Measurements from ENCODE around the gene NPPA. TPM values are rescaled to one million over a fixed set of nuclear protein-coding genes. Genes with fewer than 3 reads are reported as not detected.

NPPA gene
- not detected in 5 replicates for total RNA-seq (2022; extraction: Qiagen RNA extraction)

DNA sequence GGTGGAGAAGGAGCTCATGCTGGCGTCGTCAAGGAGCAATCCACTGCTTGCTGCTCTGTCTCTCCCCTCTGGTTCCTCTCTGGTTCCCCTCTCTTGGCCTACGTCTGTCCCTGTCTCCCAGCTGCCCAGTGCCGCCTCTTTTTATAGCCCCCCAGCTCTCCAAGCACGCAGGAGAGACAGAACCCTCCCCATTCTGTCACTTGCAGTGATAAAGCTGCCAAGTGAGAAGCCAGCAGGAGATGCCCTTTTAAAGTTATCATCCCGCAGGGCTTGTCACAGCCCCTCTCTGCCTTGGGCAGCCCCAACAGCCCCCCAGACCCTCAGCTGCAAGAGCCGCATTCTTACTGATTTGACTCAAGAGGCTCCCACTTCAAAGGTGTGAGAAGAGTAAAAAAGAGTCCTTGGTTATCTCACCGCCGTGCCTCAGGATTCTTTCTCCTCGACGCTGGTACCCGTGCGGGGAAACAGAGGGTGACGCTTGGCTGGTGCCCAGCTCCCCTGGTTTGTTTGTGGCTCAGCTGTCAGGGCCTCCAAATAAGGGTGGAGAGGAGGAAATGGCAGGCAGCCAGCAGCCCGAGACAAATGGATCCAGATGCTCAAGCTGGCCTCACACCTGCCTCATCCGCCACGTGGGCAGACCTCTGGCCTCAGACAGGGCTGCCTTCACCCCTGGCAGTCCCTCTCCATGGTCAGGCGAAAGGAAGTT lies at the start of gene NPPA:
Gene NPPA, minus strand, starts transcription at position 117 of the 706 bp plus-strand sequence. Its CDS starts 99 bp downstream, at position 18.

DNA sequence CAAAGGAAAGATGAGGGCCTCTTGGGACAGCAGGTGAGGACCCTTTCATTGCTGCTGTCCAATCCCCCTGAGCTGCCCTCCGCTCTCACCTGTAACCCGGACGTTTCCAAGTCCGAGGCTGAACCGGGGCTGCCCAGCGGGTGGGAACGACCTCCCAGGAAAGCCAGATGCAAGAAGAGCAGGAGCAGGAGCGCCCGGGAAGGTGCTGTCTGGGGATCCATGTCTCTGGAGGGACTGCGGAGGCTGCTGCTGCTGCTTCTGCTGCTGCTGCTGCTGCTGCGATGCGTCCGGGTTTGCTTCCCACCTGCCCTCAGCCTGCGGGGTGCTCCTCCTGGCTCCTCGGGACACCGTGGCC lies 11.0 kb upstream of the NPPA start, which contains the start of gene NPPB:
Gene NPPB, minus strand, starts transcription at position 333 of the 355 bp plus-strand sequence. Its CDS starts 112 bp downstream, at position 221.

DNA sequence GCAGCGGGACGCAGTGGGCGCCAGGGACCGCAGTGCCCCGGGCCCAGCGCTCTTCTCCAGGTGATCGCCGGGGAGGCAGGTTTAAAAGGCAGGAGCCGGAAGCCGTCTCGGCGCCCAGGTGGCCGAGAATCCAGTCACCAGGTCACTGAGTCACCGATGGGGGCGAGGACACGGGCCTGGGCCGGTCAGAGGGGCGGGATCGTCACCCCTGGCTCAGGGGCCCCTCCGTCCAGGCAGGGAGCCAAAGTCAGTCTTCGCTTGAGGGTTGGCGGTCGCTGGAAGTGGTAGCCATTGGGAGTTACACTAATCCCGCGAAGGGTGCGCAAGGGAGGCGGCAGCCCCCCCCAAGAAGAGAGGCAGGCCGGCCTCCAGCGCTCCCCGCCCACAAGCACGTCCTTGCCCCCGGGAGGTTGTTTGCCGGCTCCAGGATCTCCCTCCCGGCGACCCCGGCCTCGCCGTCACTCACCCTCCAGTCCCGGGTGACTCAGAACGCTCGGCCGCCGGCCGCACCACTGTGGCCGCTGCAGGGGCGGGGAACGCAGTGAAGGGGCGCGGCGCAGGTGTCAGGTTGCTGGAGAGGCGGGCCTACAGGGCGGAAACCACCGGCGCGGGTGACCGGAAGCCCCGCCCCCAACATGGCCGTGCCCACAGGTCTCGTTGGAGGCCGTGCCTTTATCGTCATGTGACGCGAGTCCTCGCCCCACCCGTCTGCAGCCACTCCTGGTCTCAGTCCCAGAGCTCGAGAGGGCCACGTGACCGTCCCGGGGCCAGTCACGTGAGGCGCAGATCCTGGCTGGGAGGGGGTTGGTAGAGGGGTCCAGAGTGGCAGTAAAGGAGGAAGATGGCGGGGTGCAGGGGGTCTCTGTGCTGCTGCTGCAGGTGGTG lies 41.9 kb downstream of the NPPA start, which contains the start of the genes CLCN6 and MTHFR:
Gene CLCN6, plus strand, starts transcription at position 770 of the 885 bp plus-strand sequence. Its CDS starts 72 bp downstream, at position 842.
Gene MTHFR, minus strand, starts transcription at position 543 of the 885 bp plus-strand sequence. CDS start 2,848 bp downstream, outside the sequence.

Other genes starting within 250 kb of the NPPA start
- gene FBXO2, start 193.4 kb downstream of the NPPA start, total RNA-seq (2022; extraction: Qiagen RNA extraction), result 5.9 to 11.1 TPM (median 9.2 TPM) in 5 replicates
- 12.3 to 17.7 TPM (median 17.0 TPM) in 5 replicates for gene FBXO44, start 192.9 kb downstream of the NPPA start, total RNA-seq (2022; extraction: Qiagen RNA extraction)
- 6.7 to 9.2 TPM (median 8.2 TPM) in 5 replicates for gene FBXO6, start 183.6 kb downstream of the NPPA start, total RNA-seq (2022; extraction: Qiagen RNA extraction)
- gene MAD2L2, start 166.6 kb downstream of the NPPA start, total RNA-seq (2022; extraction: Qiagen RNA extraction), result 43.7 to 53.3 TPM (median 51.0 TPM) in 5 replicates
- 0.03 to 0.10 TPM (median 0.06 TPM) in 5 replicates for gene DRAXIN, start 156.1 kb downstream of the NPPA start, total RNA-seq (2022; extraction: Qiagen RNA extraction)
- 78.9 to 114 TPM (median 102 TPM) in 5 replicates for gene AGTRAP, start 111.6 kb downstream of the NPPA start, total RNA-seq (2022; extraction: Qiagen RNA extraction)
- not detected in 5 replicates for gene C1orf167, start 85.6 kb downstream of the NPPA start, total RNA-seq (2022; extraction: Qiagen RNA extraction)
- 4.4 to 4.6 TPM (median 4.5 TPM) in 5 replicates for gene MTHFR, start 41.8 kb downstream of the NPPA start, total RNA-seq (2022; extraction: Qiagen RNA extraction)
- gene CLCN6, start 41.6 kb downstream of the NPPA start, total RNA-seq (2022; extraction: Qiagen RNA extraction), result 5.3 to 5.7 TPM (median 5.5 TPM) in 5 replicates
- gene NPPB, start 11.2 kb upstream of the NPPA start, total RNA-seq (2022; extraction: Qiagen RNA extraction), result 0.18 TPM in 1 of 5 replicates, not detected in the others
- 31.4 to 46.5 TPM (median 45.8 TPM) in 5 replicates for gene KIAA2013, start 78.6 kb upstream of the NPPA start, total RNA-seq (2022; extraction: Qiagen RNA extraction)
- gene PLOD1, start 86.9 kb upstream of the NPPA start, total RNA-seq (2022; extraction: Qiagen RNA extraction), result 80.6 to 90.0 TPM (median 86.7 TPM) in 5 replicates
- 29.7 to 39.2 TPM (median 32.4 TPM) in 5 replicates for gene MFN2, start 132.7 kb upstream of the NPPA start, total RNA-seq (2022; extraction: Qiagen RNA extraction)
- gene MIIP, start 171.7 kb upstream of the NPPA start, total RNA-seq (2022; extraction: Qiagen RNA extraction), result 11.0 to 16.1 TPM (median 14.0 TPM) in 5 replicates
- 0.10 to 0.16 TPM (median 0.10 TPM) in 5 replicates for gene TNFRSF8, start 215.5 kb upstream of the NPPA start, total RNA-seq (2022; extraction: Qiagen RNA extraction)